Non-pigmented ciliary epithelial cell (primary cell): ENCODE data around the gene MROH9.

Experiments
- DNase-seq: peaks from one replicate; pipeline ENCODE4 v3.0.0-alpha.2; 2010; ENCODE audit warnings: low read depth

MROH9 gene

DNA sequence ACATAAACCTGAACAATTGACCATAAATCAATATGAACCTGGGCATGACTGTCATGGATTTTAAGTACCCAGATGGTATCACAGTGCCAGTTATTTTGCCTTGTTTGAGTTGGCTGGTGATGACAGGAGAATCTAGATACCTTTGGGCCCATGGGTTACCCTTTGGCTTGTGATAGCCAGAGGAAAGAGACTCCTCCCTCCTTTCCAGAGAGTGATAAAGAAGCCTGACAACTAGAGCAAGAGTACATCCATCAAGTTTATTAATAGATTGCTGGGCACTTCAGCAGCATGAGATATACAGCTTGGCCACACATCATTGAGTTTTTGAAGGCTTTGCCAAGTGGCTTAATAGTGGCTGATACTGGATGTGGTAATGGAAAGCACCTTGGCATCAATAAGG, 148.8 kb downstream of the MROH9 start:
- DNase-seq = no peak

DNA sequence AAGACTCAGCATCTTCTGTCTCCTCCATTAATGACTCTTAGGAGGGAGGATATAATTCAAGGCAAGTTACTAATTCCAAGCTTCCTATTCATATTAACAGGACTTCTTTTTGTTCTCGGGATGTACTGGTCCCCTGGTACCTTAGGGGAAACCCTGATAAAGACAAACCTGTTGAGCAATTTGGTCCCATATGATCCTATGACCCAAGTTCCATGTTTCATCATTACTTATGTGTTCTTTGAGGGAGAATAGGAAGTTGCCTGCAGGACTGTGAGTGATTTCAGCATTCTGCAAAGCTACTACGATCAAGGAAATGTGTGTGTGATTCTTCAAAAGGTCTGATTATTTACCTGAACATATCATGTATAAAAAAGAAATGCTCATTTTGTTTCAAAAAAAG, 149.5 kb downstream of the MROH9 start:
- DNase-seq = no peak

DNA sequence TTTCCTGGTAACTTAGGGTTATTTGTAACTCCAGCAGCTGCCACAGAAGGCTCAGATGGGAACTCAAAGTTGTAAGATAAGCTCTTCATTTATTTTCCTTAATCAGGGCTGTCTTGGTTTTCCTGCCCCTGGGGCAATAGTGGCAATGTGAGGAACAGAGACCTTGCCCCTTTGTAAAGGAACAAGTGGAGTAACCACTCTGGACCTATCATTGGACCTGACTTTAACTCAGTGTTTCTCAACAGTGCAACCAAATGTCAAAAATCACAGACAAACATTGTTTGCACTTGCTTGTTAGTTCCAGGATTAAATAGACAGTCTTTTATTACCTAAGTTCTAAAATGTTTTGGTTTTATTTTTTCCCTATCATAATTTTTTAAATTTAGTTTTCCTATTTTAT, 152.6 kb downstream of the MROH9 start:
- DNase-seq = no peak

DNA sequence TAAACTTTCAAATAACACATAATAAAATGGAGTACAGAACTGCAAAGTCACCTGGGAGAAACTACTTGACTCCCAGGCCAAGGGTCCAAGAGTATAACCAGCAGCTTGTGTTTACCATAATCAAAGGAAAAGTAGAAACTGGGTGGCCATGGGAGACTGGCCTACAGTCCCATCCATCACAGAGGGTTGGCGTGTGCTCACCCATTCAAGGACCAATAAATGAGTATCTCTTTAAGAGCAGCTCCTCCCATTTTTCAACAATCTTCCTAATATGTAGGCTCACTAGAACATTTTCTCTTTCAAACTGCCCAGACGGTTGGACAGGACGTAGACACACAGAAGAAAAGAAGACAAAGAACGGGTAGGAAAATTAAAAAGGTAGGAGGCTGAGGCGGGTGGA, 155.3 kb downstream of the MROH9 start, which contains the start of gene FMO3:
Gene FMO3 (plus strand): TSS at position 302 of the 400 bp plus-strand sequence. CDS start 1,754 bp downstream, outside the sequence.
- no peak for DNase-seq

DNA sequence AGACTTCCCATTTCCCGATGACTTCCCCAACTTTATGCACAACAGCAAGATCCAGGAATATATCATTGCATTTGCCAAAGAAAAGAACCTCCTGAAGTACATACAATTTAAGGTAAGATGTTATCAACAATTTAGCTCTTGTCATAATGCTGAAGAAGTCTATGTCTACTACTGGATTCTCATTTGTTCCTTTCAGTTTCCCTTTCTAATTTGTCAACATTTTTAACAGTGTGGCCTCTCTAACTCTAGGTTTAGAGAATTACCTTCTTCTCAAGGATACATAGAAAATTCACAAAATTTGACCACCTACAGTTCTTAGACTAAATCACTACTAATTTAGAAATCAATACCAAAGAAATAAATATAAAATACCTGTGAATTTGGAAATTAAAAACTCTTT, 168.5 kb downstream of the MROH9 start:
- no peak for DNase-seq

DNA sequence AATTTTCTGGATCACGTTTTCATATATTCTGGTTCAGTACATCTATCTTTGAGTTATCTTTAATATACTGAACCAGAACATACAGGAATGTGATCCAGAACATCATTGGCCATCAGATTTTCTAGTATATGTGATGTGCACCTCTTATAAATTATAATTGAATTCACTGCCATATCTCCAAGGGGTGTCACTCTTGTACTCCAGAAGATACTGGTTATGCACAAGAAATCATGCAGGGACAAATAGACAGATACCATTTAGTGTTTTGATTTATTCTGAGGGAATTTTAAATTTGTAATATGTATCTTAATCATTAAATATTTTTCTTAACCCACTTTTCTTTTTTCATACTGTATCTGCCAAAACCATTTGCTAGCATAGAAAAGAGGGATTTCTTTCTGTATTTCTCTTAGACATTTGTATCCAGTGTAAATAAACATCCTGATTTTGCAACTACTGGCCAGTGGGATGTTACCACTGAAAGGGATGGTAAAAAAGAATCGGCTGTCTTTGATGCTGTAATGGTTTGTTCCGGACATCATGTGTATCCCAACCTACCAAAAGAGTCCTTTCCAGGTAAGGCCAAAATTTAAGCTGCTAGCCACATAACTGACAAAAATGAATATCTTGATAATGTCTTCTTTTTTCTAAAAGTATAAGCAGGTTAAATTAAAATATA, 172.1 kb downstream of the MROH9 start:
- DNase-seq = no peak

DNA sequence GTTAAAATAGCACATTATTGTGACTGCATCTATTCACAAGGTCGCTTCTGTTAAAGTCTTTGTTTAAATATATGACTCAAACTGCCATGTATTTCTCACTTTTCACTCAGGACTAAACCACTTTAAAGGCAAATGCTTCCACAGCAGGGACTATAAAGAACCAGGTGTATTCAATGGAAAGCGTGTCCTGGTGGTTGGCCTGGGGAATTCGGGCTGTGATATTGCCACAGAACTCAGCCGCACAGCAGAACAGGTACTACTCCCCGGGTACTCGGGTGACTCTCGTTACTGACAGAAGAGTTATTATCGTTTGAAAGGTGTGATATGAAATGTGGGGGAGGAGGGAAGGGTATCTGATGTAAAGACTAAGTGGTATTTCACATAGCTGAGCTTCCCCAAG, 172.6 kb downstream of the MROH9 start:
- DNase-seq = no peak

DNA sequence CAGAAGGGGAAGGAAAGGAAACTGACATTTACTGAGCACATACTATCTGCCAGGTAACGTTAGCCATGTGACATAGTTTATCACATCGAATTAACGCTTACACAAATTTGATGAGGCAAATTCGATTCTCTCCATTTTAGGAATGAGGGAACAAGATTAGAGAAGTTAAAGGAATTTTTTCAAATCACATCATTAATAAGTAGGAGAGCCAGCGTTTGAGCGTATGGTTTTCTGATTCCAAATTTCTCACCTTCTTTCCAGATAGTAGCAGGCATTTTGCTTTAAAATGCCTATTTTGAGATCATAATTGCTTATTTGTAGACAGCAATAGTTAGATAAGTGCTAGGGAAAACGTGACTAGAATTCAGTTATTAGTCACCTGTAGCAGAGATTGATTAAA, 174.6 kb downstream of the MROH9 start:
- no peak for DNase-seq

DNA sequence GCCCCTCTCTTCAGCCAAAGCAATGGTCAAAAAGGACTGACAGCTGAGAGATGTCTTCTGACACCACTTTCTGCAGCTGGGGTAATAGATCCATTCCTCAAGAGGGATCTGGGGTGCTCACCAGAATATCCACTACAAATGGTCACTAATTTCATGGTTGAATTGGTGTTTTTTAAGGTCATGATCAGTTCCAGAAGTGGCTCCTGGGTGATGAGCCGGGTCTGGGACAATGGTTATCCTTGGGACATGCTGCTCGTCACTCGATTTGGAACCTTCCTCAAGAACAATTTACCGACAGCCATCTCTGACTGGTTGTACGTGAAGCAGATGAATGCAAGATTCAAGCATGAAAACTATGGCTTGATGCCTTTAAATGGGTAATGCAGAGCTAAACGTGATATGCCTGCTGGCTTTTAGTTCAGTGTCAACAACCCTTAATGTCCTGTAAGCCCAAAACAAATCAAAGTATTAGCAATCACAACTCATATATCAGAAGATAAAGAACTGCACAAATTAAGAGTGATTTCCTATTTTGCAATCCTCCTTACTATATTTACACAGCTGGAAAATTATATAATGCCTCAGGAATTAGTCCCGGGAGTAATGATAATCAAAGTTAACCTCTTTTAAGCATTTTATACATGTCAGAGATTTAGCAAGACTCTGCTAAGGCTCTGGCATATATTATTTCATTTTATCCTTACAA, 175.4 kb downstream of the MROH9 start:
- DNase-seq = no peak

DNA sequence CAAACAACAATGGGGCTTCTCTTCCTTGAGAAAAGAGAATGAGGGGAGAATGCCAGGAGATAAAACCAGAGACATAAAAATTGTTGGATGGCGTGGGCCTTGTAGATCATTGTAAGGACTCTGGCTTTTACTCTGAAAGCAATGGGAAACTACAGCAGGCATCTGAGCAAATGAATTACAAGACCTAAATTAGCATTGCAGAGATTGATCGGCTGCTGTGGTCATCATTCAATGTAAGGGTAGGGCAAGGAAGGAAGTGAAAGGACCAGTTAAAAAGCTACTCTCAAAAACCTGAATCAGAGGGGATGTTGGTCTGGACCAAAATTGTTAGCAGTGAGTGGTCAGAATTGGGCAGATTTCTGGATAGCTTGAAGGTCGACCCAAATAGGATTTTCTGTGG, 176.8 kb downstream of the MROH9 start:
- DNase-seq = no peak

DNA sequence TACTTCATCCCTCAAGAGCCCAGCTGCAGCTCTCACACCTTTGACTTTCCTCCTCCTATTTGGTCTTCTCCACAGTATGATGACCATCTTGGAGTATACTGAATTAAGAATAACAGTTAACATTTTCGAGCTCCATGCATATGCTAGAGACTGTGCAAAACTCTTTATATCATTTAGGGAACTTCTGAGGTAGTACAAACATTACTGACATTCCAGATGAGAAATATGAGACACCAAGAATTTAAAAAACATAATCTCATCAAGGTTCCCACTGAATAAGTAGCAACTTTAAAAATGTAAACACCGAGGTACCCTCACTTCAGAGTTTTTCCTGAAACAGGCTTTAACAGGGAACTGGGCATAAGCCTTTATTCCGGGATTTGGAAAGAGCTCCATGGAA, 178.0 kb downstream of the MROH9 start:
- no peak for DNase-seq
